Measurements from ENCODE around the gene PBRM1.

PBRM1 gene

DNA sequence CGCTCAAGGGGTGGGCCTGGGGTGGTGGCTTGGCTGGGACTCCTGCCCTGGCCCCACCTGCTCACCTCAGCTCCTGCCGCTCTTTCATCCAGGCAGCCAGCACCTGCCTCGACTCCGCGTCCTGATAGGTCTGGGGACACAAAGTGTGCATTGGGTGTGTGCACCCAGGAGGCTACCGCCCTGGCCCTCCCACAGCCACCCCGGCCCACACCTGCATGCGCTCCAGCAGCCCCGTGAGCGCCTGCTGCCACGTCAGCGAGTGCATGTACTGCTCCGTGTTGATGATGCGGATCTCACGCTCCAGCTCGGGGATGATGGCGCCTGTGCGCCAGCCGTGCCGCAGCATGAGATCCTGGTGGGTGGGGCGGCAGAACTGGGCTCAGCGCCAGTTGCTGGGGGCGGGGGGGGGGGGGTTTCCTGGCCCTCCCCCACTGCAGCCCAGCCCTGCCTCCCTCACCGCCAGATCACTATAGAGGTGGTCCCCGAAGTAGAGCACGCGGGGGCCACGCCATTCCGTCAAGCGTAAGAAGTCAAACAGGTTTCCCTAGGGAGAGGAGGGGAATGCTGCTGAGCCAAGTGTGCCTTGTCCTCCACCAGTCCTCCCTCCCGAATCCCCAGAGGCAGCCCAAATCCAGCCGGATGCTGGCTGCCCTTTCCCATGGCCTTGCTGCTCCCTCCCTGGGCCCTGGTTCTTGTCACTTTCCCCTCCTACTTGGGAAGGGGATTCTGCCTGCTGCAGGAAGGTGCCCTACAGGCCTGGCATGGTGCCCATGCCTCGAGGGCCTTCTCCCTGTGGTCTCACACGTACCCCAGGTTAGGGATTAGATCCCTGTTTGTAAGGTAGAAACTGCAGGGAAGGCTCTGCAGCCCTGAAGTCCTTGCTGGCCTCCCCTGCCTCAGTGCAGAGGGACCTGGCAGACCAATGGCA, 160.7 kb downstream of the PBRM1 start:
- peak; percentile 19 for DNase-seq (ENCODE audit: low spot score)

DNA sequence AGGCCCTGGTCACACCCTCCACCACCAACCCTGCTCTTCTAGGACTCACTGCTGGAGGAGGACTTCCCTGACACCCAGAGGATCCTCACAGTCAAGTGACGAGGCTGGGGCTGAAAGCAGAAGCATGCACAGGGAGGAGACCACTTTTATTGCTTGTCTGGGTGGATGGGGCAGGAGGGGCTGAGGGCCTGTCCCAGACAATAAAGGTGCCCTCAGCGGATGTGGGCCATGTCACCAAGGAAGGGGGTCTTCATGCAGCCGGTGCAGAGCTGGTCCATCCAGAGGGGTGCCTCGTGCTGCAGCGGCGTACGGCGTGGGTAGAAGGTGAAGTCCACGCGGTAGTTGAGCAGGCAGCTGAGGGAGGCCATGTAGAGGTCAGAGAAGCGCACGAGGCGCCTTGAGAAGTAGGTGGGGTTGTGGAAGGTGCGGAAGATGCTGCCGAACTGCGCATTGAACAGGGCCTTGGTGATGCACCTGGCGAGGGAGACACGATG, 161.4 kb downstream of the PBRM1 start:
- DNase-seq (ENCODE audit: low spot score), result no peak

DNA sequence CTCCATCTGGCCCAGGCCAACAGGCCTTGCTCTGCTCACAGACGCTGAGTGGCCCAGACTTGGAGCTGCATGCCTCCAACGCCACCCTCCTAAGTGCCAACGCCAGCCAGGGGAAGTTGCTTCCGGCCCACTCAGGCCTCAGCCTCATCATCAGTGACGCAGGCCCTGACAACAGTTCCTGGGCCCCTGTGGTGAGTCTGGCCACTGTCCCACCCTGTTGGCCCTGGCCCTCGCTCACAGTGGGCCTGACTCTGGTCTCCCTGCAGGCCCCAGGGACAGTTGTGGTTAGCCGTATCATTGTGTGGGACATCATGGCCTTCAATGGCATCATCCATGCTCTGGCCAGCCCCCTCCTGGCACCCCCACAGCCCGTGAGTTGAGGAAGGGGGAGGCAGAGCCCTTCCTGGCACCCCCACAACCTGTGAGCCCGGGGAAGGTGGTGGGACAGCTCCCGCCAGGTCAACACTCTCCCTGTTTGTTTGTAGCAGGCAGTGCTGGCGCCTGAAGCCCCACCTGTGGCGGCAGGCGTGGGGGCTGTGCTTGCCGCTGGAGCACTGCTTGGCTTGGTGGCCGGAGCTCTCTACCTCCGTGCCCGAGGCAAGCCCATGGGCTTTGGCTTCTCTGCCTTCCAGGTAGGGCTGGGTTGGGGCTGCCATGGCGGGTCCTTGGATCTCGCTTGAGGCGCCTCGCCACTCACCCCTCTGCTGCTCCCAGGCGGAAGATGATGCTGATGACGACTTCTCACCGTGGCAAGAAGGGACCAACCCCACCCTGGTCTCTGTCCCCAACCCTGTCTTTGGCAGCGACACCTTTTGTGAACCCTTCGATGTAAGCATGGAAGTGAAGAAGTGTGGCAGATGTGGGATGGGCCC, 162.1 kb downstream of the PBRM1 start:
- peak; percentile 22 for DNase-seq (ENCODE audit: low spot score)

- DNase-seq (ENCODE audit: low spot score), result no peak
Measured at GRCh38 chr3:52522651-52523251, 163.0 kb downstream of the PBRM1 start.

GRCh38 chr3:52521881-52522650, 163.6 kb downstream of the PBRM1 start:
- DNase-seq (ENCODE audit: low spot score), result no peak

GRCh38 chr3:52521488-52521824, 164.3 kb downstream of the PBRM1 start:
- no peak for DNase-seq (ENCODE audit: low spot score)

- DNase-seq (ENCODE audit: low spot score), result no peak
Measured at GRCh38 chr3:52520716-52521487, 164.8 kb downstream of the PBRM1 start.

- no peak for DNase-seq (ENCODE audit: low spot score)
Measured at GRCh38 chr3:52520141-52520667, 165.5 kb downstream of the PBRM1 start.

DNA sequence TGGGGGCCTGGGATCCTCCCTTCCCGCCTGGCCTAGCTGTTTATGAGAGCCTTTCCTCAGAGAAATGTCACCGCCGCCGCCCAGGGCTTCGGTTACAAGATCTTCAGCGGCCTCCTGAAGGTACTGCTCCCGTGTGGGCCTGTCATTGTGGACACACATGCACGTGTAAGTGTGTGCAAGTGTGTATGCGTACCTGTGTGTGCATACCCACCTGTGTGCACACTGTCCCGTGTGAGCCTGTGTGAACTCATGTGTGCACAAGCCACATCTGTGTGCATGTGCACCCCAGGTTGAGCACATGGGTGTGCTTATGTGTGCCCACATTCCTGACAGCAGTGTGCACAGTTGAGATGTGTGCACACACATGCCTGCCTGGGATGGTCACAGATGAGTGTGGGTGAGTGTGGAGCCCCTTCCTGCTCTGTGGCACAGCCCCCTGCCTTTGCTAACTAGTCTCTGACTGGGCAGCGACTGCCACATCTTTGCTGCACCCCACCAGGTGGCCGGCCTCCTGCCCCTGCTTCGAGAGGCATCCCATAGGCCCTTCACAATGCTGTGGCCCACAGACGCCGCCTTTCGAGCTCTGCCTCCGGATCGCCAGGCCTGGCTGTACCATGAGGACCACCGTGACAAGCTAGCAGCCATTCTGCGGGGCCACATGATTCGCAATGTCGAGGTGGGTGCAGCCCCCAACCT, 166.1 kb downstream of the PBRM1 start:
- no peak for DNase-seq (ENCODE audit: low spot score)

DNA sequence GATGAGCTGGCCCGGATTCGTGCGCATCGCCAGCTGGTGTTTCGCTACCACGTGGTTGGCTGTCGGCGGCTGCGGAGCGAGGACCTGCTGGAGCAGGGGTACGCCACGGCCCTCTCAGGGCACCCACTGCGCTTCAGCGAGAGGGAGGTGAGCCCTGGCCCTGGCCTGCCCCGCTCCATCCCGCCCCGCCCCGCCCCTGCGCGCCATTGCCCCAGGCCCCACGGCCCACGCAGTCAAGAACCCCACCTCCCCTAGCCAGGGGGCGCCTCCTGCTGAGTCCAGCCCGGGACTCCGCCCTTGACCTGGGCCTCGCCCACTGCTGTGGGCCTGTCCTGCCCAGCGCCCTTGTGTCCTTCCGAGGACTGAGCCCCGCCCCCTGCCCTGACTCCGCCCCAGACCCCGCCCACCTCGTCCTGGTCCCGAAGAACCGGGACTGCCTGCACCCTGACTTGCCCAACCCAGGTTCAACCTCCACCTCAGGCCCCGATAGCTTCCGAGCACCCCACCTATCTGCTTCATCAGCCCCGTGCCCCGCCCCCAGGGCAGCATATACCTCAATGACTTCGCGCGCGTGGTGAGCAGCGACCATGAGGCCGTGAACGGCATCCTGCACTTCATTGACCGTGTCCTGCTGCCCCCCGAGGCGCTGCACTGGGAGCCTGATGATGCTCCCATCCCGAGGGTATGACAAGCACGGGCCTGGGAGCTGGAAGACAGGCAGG, 166.8 kb downstream of the PBRM1 start:
- peak; percentile 94 for DNase-seq (ENCODE audit: low spot score)

DNA sequence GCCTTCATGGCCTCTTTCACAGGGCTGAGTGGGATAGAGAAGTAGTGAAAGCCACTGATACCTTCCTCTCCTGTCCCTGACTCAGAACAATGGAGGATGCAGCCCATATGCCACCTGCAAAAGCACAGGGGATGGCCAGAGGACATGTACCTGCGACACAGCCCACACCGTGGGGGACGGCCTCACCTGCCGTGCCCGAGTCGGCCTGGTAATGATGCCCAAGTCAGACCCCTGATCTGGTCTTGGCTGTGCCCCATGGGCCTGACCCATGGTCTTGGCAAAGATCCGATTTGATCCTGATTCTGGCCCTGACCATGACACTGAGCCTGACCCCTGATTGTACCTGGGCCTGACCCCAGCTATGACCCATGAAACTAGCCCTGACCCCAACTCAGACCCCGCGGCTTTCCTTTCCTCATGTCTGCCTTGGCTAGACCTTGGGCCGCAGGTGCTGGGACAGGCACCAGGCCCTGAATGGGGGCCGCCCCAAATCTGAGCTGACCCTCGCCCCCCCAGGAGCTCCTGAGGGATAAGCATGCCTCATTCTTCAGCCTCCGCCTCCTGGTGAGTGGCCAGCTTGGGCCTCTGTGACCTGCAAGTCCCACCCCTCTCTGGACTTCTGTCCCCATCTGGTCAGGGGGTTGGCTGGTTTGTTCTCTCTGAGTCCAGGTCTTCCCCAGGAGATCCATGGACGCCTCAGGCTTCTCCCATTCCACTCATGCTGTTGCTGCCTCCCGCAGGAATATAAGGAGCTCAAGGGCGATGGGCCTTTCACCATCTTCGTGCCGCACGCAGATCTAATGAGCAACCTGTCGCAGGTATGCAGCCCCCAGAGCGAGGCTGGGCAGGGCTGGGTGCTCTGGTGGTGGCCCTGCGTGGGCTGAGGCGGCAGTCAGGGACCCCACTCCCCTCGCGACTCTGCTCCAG, 167.7 kb downstream of the PBRM1 start:
- no peak for DNase-seq (ENCODE audit: low spot score)

GRCh38 chr3:52516509-52517195, 169.1 kb downstream of the PBRM1 start:
- DNase-seq (ENCODE audit: low spot score), result no peak

DNA sequence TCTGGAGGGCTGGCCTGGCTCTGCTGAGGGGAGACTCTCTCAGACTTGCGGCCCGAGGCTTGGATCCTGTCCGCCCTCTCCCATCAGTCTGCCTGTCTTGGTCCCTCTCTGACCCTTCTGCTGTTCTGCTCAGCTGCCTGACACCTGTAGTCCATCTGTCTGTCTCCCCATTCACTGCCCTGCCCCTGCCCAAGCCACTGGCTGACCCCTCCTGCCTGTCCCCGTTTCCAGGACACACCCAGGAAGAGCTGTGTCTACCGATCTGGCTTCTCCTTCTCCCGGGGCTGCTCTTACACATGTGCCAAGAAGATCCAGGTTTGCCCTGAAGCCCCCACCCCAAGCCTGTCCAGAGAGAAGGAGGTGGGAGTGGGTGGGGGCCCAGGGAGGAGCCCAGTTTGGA, 170.5 kb downstream of the PBRM1 start:
- no peak for DNase-seq (ENCODE audit: low spot score)

DNA sequence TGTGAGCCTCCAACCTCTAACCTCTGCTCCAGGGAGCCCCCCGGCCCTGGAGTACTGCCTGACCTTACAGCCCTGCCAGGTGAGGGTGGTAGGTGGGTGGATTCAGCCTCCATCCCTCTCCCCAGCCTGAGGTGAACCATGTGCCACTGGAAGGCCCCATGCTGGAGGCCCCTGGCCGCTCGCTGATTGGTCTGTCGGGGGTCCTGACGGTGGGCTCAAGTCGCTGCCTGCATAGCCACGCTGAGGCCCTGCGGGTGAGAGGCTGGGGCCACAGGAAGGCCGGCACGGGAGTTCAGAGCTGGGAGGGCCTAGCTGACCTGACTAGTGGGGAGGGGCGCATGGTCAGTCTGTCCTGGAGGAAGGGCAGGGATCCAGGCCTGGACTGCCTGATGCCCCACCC, 171.1 kb downstream of the PBRM1 start:
- no peak for DNase-seq (ENCODE audit: low spot score)

DNA sequence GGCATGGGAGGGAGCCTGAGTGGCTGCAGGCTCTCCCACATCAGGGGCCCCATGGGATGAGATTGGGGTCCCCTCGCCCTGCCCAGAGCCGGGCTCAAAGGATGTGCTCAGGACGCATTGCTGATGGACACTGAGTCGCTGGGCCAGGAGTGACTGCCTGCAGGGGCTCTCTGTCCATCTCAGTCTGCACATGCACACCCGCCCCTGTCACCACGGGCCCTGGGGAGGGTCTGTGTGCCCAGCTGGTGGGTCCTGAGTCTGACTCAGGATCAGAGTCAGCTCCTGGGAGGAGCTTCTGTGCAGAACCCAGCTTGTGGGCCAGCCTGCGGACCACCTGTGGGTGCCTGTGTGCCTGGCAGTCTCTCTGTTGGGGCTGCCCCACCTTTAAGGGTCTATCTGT, 172.4 kb downstream of the PBRM1 start:
- DNase-seq (ENCODE audit: low spot score), result no peak

GRCh38 chr3:52512727-52513126, 173.0 kb downstream of the PBRM1 start:
- no peak for DNase-seq (ENCODE audit: low spot score)

DNA sequence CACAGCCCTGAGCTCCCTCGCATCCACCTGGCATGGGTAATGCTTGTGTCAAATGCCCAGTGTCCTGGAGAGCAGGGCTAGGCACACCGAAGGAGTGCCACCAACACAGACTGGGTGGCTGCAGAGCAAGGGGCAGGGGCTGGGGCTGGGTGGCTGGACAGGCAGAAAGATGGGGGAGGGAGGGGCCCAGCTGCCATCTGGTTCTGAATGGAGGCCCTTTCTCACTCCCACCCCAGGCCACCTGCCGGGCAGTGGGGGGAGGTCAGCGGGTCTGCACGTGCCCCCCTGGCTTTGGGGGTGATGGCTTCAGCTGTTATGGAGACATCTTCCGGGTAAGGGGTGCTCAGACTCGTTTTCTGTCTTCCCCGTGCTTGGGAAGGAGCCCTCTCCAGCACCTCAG, 173.6 kb downstream of the PBRM1 start:
- DNase-seq (ENCODE audit: low spot score), result no peak

- no peak for DNase-seq (ENCODE audit: low spot score)
Measured at GRCh38 chr3:52511509-52511908, 174.2 kb downstream of the PBRM1 start.
